NCI-H748 treated with DMSO at 0.1 percent for 48 hours (cell line): Measurements from ENCODE around the gene ALKBH6.
A peak's percentile ranks its signal among the peaks of the same experiment; 100 is the strongest.
"Not testable (repeated sequence)": the region's sequence is repeated elsewhere in the genome, so short reads cannot be mapped to it uniquely, and the experiment has no call there.

Source experiments
- DNase-seq: peaks from one replicate; lab custom pipeline; 2025; lab: John Stamatoyannopoulos, UW

The ALKBH6 gene

GRCh38 chr19:36014012-36014924, at the start of gene ALKBH6:
Gene ALKBH6, minus strand, starts transcription at chr19:36014213. Its CDS starts 816 bp downstream, at chr19:36013397.
- DNase-seq, result peak; percentile 99

GRCh38 chr19:36061367-36061766, 47.4 kb upstream of the ALKBH6 start:
- DNase-seq, result no peak

GRCh38 chr19:36060430-36060829, 46.4 kb upstream of the ALKBH6 start:
- DNase-seq, result no peak

- DNase-seq, result no peak
Measured at GRCh38 chr19:36059180-36059910, 45.3 kb upstream of the ALKBH6 start.

GRCh38 chr19:36058481-36059179, 44.6 kb upstream of the ALKBH6 start:
- DNase-seq, result no peak

GRCh38 chr19:36054733-36055686, 41.0 kb upstream of the ALKBH6 start, which contains the start of gene WDR62:
Gene WDR62, plus strand, starts transcription at chr19:36054897. Its CDS starts 75 bp downstream, at chr19:36054972.
- peak; percentile 98 for DNase-seq

- DNase-seq, result peak; percentile 98
Measured at GRCh38 chr19:36054119-36054732, 40.2 kb upstream of the ALKBH6 start, which contains the start of gene THAP8. Gene THAP8, minus strand, starts transcription at chr19:36054285. Its CDS starts 68 bp downstream, at chr19:36054217.

- no peak for DNase-seq
Measured at GRCh38 chr19:36051637-36052036, 37.6 kb upstream of the ALKBH6 start.

- no peak for DNase-seq
Measured at GRCh38 chr19:36051236-36051635, 37.2 kb upstream of the ALKBH6 start.

GRCh38 chr19:36049080-36049698, 35.2 kb upstream of the ALKBH6 start:
- DNase-seq, result no peak

GRCh38 chr19:36047835-36048234, 33.8 kb upstream of the ALKBH6 start:
- DNase-seq, result no peak

GRCh38 chr19:36046443-36047050, 32.5 kb upstream of the ALKBH6 start:
- no peak for DNase-seq

- no peak for DNase-seq
Measured at GRCh38 chr19:36043952-36044351, 29.9 kb upstream of the ALKBH6 start.

- DNase-seq, result no peak
Measured at GRCh38 chr19:36041831-36042230, 27.8 kb upstream of the ALKBH6 start.

GRCh38 chr19:36041092-36041491, 27.1 kb upstream of the ALKBH6 start:
- DNase-seq, result not testable (repeated sequence)

- no peak for DNase-seq
Measured at GRCh38 chr19:36040495-36040894, 26.5 kb upstream of the ALKBH6 start.

GRCh38 chr19:36032251-36033104, 18.5 kb upstream of the ALKBH6 start, which contains the start of gene CLIP3:
Gene CLIP3, minus strand, starts transcription at chr19:36032873. Its CDS starts 516 bp downstream, at chr19:36032357.
- DNase-seq, result peak; percentile 64

GRCh38 chr19:36031308-36031707, 17.3 kb upstream of the ALKBH6 start:
- DNase-seq, result no peak
